ENCODE measurements around the gene CRTAC1. TPM values are rescaled to one million over a fixed set of nuclear protein-coding genes. Genes with fewer than 3 reads are reported as not detected.
A peak's percentile ranks its signal among the peaks of the same experiment; 100 is the strongest.

The CRTAC1 gene
- total RNA-seq, 4 donors from 2014 or later: 1.4 to 3.5 (median 2.3) TPM

DNA sequence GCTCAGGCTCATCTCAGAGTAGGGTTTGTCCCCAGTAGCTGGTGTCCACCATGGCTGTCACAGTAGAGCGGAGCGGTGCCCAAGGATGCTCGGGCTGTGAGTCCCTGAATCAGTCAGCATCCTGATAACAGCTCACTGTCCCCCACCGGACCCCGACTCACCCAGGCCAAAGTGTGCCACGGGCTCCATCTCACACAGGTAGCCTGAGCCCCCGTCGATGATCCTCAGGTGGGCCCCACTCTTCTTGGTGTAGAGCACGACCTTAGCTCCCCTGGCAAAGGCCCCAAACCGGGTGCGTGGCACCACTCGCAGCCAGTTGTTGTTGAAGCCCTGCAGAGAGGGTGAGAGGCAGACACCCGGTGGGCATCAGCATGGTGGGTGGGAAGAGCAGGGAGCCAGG is 135.3 kb downstream of the CRTAC1 start:
- intact Hi-C loops (cut with DNase I; ENCODE audit: low total_unique reads): no loop called here
- H3K4me3 ChIP-seq (ENCODE audit: low read depth, poor library complexity, severe bottlenecking): no peak overlapping the region
- TF ChIP-seq, protein P1, sequence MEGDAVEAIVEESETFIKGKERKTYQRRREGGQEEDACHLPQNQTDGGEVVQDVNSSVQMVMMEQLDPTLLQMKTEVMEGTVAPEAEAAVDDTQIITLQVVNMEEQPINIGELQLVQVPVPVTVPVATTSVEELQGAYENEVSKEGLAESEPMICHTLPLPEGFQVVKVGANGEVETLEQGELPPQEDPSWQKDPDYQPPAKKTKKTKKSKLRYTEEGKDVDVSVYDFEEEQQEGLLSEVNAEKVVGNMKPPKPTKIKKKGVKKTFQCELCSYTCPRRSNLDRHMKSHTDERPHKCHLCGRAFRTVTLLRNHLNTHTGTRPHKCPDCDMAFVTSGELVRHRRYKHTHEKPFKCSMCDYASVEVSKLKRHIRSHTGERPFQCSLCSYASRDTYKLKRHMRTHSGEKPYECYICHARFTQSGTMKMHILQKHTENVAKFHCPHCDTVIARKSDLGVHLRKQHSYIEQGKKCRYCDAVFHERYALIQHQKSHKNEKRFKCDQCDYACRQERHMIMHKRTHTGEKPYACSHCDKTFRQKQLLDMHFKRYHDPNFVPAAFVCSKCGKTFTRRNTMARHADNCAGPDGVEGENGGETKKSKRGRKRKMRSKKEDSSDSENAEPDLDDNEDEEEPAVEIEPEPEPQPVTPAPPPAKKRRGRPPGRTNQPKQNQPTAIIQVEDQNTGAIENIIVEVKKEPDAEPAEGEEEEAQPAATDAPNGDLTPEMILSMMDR (IDR thresholded peaks at IDR 0.05): no peak
- TF ChIP-seq POLR2A (IDR thresholded peaks at IDR 0.05): no peak
- DNase-seq (ENCODE audit: low spot score in 2 of 2): no peak
- 89 to 91% methylated on average over 13 of the region's 13 CpGs for WGBS, 2 donors

DNA sequence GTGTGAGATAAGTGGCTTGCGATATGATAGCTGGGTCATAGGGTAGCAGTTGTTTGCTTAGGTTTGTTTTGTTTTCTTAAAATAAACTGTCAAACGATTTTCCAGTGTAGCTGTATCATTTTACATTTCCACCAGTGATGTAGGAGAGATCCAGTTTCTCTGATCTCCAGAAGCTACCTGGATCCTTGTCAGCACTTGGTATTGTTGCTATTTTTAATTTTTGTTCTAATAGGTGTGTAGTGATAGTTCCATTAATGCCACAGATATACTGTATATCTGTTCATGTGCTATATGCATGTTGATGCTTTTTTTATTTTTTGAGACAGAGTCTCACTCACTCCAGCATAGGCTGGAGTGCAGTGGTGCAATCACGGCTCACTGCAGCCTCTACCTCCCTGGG is 136.3 kb downstream of the CRTAC1 start:
- intact Hi-C loops (cut with DNase I; ENCODE audit: low total_unique reads): no loop called here
- WGBS, 2 donors: 81 to 85% methylated on average over 3 of the region's 3 CpGs
- H3K4me3 ChIP-seq (ENCODE audit: low read depth, poor library complexity, severe bottlenecking): no peak overlapping the region
- no peak for TF ChIP-seq POLR2A (IDR thresholded peaks at IDR 0.05)
- DNase-seq (ENCODE audit: low spot score in 2 of 2): no peak

DNA sequence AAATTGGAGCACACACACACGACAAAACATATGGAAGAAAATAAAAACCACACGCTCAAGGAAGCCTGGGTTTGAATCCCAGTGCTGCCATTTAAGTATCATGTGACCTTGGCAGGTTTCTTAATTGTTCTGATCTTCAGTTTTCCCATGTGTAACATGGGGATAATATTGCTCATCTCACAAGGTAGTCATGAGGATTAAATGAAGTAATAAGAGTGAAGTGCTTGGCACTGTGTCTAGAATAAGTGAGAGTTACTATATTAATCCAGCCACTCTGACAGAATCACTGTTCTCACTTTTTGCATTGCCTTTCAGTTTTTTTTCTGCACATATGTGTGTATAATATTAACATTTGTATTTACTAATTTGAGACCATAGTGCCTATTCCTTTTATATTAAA is 137.5 kb downstream of the CRTAC1 start:
- TF ChIP-seq POLR2A (IDR thresholded peaks at IDR 0.05): no peak
- TF ChIP-seq, protein P1 (IDR thresholded peaks at IDR 0.05): no peak
- H3K4me3 ChIP-seq (ENCODE audit: low read depth, poor library complexity, severe bottlenecking): no peak overlapping the region
- WGBS, 2 donors: 62 to 73% methylated on average over 2 of the region's 2 CpGs
- DNase-seq (ENCODE audit: low spot score in 2 of 2): no peak
- intact Hi-C loops (cut with DNase I; ENCODE audit: low total_unique reads): no loop called here

DNA sequence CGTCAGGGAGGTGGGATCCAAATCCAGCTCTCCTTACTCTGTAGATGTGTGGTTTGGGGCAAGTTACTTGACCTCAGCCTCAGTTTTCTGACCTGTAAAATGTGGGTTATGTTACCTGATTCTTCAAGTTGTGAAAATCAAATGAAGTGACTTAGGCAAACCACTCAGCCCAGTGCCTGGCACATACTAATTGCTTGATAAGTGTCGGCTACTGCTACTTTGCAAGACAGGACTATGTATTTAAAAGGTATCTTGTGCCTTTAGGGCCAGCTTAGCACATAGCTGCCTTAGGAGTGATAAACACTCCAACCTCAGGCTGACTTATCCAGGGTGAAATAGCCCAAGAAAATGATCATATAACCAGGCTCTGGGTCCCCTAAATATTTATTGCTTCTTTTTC is 137.9 kb downstream of the CRTAC1 start:
- no peak for DNase-seq (ENCODE audit: low spot score in 2 of 2)
- H3K4me3 ChIP-seq (ENCODE audit: low read depth, poor library complexity, severe bottlenecking): no peak overlapping the region
- TF ChIP-seq, protein P1 (IDR thresholded peaks at IDR 0.05): no peak
- TF ChIP-seq POLR2A (IDR thresholded peaks at IDR 0.05): no peak
- WGBS, 2 donors: 73 to 82% methylated on average over 2 of the region's 2 CpGs
- intact Hi-C loops (cut with DNase I; ENCODE audit: low total_unique reads): no loop called here

DNA sequence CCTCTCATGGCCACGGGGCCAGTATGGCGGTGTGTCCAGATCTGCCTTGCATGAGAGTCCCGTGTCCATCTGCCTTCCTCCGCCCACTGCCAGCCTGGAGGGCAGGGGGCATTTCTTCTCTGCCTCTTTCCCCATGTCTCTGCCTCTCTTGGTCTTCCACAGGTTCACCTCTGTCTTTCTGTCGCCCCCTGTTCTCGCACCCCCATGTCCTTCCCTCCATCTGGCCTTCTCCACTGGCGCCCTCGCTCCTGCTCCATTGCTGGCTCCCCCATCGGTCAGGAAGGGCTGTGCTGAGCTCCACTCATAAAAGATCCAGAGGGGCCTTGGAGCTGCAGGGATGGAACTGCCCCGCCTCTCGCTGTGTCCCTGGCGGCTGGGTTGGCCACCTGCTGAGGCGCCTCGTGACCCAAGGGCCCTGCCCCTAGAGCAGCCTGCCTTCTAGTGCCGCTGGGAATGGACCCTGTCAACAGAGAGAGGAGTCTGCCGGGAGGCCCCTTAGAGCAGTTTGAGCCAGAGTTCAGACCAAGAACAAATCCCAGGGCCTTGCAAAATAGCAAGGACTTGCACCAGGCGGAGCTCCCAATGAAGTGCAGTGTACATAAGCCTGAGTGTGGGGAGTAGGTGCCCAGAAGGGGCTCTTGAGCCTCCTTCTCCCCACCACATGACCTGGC is 138.8 kb downstream of the CRTAC1 start:
- DNase-seq (ENCODE audit: low spot score in 2 of 2): no peak
- 82 to 85% methylated on average over 17 of the region's 17 CpGs for WGBS, 2 donors
- H3K4me3 ChIP-seq (ENCODE audit: low read depth, poor library complexity, severe bottlenecking): no peak overlapping the region

DNA sequence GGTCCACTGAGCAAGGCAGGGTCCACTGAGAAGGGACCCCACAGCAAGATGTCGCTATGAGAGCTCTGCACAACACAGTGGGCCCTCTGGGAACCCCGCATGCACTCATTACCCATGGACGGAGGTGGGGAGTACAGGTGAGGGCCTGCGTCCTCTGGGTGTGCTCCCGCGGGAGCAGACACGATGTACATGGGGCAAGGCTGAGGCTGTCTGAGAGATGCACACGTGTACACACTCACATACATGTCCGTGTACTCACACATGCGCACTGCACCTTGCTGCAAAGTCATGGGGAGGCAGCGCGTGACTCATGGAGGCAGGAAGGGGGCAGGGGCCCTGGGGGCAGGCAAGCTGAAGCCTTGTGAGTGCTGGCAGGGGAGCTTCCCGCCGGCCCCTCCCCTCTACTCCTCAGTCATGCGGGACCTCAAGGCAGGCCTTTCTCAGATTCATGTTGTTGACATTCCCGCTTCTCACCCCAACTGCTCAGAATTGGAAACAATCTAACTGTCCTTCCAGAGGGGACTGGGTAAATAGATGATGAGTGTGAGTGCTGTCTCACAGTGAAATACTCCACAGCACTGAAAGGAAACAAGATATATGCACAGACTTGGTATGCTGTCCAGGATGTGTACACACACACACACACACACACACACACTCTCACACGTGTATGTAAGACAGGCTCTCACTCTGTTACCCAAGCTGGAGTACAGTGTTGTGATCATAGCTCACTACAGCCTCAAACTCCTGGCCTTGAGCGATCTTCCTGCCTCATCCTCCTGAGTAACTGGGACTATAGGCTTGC is 140.8 kb downstream of the CRTAC1 start:
- TF ChIP-seq, protein P1 (IDR thresholded peaks at IDR 0.05): no peak
- no peak for TF ChIP-seq POLR2A (IDR thresholded peaks at IDR 0.05)
- WGBS, 2 donors: 42 to 49% methylated on average over 18 of the region's 18 CpGs
- DNase-seq (ENCODE audit: low spot score in 2 of 2): peak in 1 of 2 donors; percentile 53
- intact Hi-C loops (cut with DNase I; ENCODE audit: low total_unique reads): no loop called here
- no peak overlapping the region for H3K4me3 ChIP-seq (ENCODE audit: low read depth, poor library complexity, severe bottlenecking)

More for the DNA sequence above, 138.8 kb downstream of the CRTAC1 start:
- intact Hi-C loops (cut with DNase I; ENCODE audit: low total_unique reads): no loop called here
- TF ChIP-seq POLR2A (IDR thresholded peaks at IDR 0.05): no peak
- TF ChIP-seq, protein P1 (IDR thresholded peaks at IDR 0.05): no peak

All from lower leg skin (tissue), 4 donors.